Measurements from ENCODE around the gene DNAJC8. TPM values are rescaled to one million over a fixed set of nuclear protein-coding genes. Genes with fewer than 3 reads are reported as not detected.

DNAJC8 gene
- polyA plus RNA-seq, 4 donors, result 62.2 to 96.1 (median 72.3) TPM

- peaks cover 9 to 25% (median 16%) of the 10 kb centered on the region in 3 donors for H3K4me1 ChIP-seq (ENCODE audit: control insufficient read depth in 3 of 3, insufficient read depth in 2 of 3, low read depth in 1 of 3, low read length in 2 of 3)
- no peaks in the 10 kb centered on the region for H3K9me3 ChIP-seq (ENCODE audit: control insufficient read depth in 2 of 2, insufficient read depth in 1 of 2, low read depth in 1 of 2, low read length in 1 of 2)
- FAIRE-seq (peak; percentile 51), DNase-seq (peak; percentile 99)
- H3K27me3 ChIP-seq (ENCODE audit: control insufficient read depth in 3 of 3, insufficient read depth in 3 of 3, low read length in 3 of 3), result no peaks in the 10 kb centered on the region
- 0 to 1% (median 1%) methylated on average over 56 to 76 of the region's 76 CpGs for WGBS, 3 donors
- peaks cover 0 to 4% (median 0%) of the 10 kb centered on the region in 3 donors for H3K36me3 ChIP-seq (ENCODE audit: control insufficient read depth in 3 of 3, insufficient read depth in 2 of 3, low read depth in 1 of 3, low read length in 3 of 3)
- H3K27ac ChIP-seq (ENCODE audit: low read depth in 1 of 3, low read length in 2 of 3), result peak within 1 kb of the TSS; percentile 81 to 92 (median 91)
- peak within 1 kb of the TSS; percentile 79 to 98 (median 97) for H3K4me3 ChIP-seq (ENCODE audit: low read depth in 1 of 3, low read length in 3 of 3)
These were observed 26.6 kb upstream of the DNAJC8 start, which contains the start of gene SESN2 for GRCh38 chr1:28259252-28259933. Gene SESN2 (plus strand): TSS chr1:28259518. CDS start chr1:28259848, 330 bp downstream.

GRCh38 chr1:28258628-28259251 lies 25.9 kb upstream of the DNAJC8 start:
- FAIRE-seq, result no peak
- 5 to 15% (median 10%) methylated on average over 12 of the region's 12 CpGs for WGBS, 3 donors
- peaks cover 9 to 25% (median 16%) of the 10 kb centered on the region in 3 donors for H3K4me1 ChIP-seq (ENCODE audit: control insufficient read depth in 3 of 3, insufficient read depth in 2 of 3, low read depth in 1 of 3, low read length in 2 of 3)

DNA sequence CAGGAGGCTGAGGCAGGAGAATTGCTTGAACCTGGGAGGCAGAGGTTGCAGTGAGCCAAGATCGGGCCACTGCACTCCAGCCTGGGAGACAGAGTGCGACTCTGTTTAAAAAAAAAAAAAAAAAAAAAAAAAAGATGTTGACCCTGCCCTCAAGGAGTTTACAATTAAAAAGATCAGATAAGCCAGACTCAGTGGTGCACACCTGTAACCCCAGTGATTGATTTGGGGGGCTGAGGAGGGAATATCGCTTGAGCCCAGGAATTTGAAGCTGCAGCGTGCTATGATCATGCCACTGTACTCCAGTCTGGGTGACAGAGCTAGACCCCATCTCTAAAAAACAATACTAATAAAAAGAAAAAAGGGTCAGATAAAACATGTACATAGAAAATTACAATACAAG lies 24.9 kb upstream of the DNAJC8 start:
- no peak for DNase-seq
- peaks cover 9 to 15% (median 13%) of the 10 kb centered on the region in 3 donors for H3K4me1 ChIP-seq (ENCODE audit: control insufficient read depth in 3 of 3, insufficient read depth in 2 of 3, low read depth in 1 of 3, low read length in 2 of 3)
- H3K27ac ChIP-seq (ENCODE audit: low read depth in 1 of 3, low read length in 2 of 3), result no peak overlapping the region
- FAIRE-seq, result no peak
- 96 to 98% (median 96%) methylated on average over 4 of the region's 4 CpGs for WGBS, 3 donors
- H3K27me3 ChIP-seq (ENCODE audit: control insufficient read depth in 3 of 3, insufficient read depth in 3 of 3, low read length in 3 of 3), result no peaks in the 10 kb centered on the region
- H3K9me3 ChIP-seq (ENCODE audit: control insufficient read depth in 2 of 2, insufficient read depth in 1 of 2, low read depth in 1 of 2, low read length in 1 of 2), result no peaks in the 10 kb centered on the region
- no peaks in the 10 kb centered on the region for H3K36me3 ChIP-seq (ENCODE audit: control insufficient read depth in 3 of 3, insufficient read depth in 2 of 3, low read depth in 1 of 3, low read length in 3 of 3)
- H3K4me3 ChIP-seq (ENCODE audit: low read depth in 1 of 3, low read length in 3 of 3), result no peak overlapping the region

More at GRCh38 chr1:28258628-28259251, 25.9 kb upstream of the DNAJC8 start:
- Histone ChIP-seq H3K36me3 (ENCODE audit: control insufficient read depth in 3 of 3, insufficient read depth in 2 of 3, low read depth in 1 of 3, low read length in 3 of 3) (peaks cover 0 to 4% (median 0%) of the 10 kb centered on the region in 3 donors), H3K27me3 (ENCODE audit: control insufficient read depth in 3 of 3, insufficient read depth in 3 of 3, low read length in 3 of 3) (no peaks in the 10 kb centered on the region), H3K4me3 (ENCODE audit: low read depth in 1 of 3, low read length in 3 of 3) (peak overlapping the region in 2 of 3 donors; percentile 2 to 30), H3K27ac (ENCODE audit: low read depth in 1 of 3, low read length in 2 of 3) (peak overlapping the region in 1 of 3 donors; percentile 91), H3K9me3 (ENCODE audit: control insufficient read depth in 2 of 2, insufficient read depth in 1 of 2, low read depth in 1 of 2, low read length in 1 of 2) (no peaks in the 10 kb centered on the region)
- no peak for DNase-seq

- H3K4me3 ChIP-seq (ENCODE audit: low read depth in 1 of 3, low read length in 3 of 3), result no peak overlapping the region
- FAIRE-seq (no peak), DNase-seq (peak in 1 of 2 donors; percentile 30)
- H3K36me3 ChIP-seq (ENCODE audit: control insufficient read depth in 3 of 3, insufficient read depth in 2 of 3, low read depth in 1 of 3, low read length in 3 of 3), result no peaks in the 10 kb centered on the region
- H3K9me3 ChIP-seq (ENCODE audit: control insufficient read depth in 2 of 2, insufficient read depth in 1 of 2, low read depth in 1 of 2, low read length in 1 of 2), result no peaks in the 10 kb centered on the region
- H3K27ac ChIP-seq (ENCODE audit: low read depth in 1 of 3, low read length in 2 of 3), result no peak overlapping the region
- H3K4me1 ChIP-seq (ENCODE audit: control insufficient read depth in 3 of 3, insufficient read depth in 2 of 3, low read depth in 1 of 3, low read length in 2 of 3), result peaks cover 8 to 11% (median 9%) of the 10 kb centered on the region in 3 donors
- no peaks in the 10 kb centered on the region for H3K27me3 ChIP-seq (ENCODE audit: control insufficient read depth in 3 of 3, insufficient read depth in 3 of 3, low read length in 3 of 3)
- 63 to 72% (median 65%) methylated on average over 6 of the region's 6 CpGs for WGBS, 3 donors
These were observed 23.5 kb upstream of the DNAJC8 start for GRCh38 chr1:28256197-28256827.

GRCh38 chr1:28249866-28250295 lies 17.1 kb upstream of the DNAJC8 start:
- H3K4me3 ChIP-seq (ENCODE audit: low read depth in 1 of 3, low read length in 3 of 3), result no peak overlapping the region
- no peak for DNase-seq
- FAIRE-seq, result no peak
- H3K27ac ChIP-seq (ENCODE audit: low read depth in 1 of 3, low read length in 2 of 3), result peak overlapping the region in 2 of 3 donors; percentile 80 to 81
- no peaks in the 10 kb centered on the region for H3K9me3 ChIP-seq (ENCODE audit: control insufficient read depth in 2 of 2, insufficient read depth in 1 of 2, low read depth in 1 of 2, low read length in 1 of 2)
- no peaks in the 10 kb centered on the region for H3K36me3 ChIP-seq (ENCODE audit: control insufficient read depth in 3 of 3, insufficient read depth in 2 of 3, low read depth in 1 of 3, low read length in 3 of 3)
- no peaks in the 10 kb centered on the region for H3K27me3 ChIP-seq (ENCODE audit: control insufficient read depth in 3 of 3, insufficient read depth in 3 of 3, low read length in 3 of 3)
- peaks cover 0 to 35% (median 0%) of the 10 kb centered on the region in 3 donors for H3K4me1 ChIP-seq (ENCODE audit: control insufficient read depth in 3 of 3, insufficient read depth in 2 of 3, low read depth in 1 of 3, low read length in 2 of 3)
- 54 to 64% (median 57%) methylated on average over 4 of the region's 4 CpGs for WGBS, 3 donors

DNA sequence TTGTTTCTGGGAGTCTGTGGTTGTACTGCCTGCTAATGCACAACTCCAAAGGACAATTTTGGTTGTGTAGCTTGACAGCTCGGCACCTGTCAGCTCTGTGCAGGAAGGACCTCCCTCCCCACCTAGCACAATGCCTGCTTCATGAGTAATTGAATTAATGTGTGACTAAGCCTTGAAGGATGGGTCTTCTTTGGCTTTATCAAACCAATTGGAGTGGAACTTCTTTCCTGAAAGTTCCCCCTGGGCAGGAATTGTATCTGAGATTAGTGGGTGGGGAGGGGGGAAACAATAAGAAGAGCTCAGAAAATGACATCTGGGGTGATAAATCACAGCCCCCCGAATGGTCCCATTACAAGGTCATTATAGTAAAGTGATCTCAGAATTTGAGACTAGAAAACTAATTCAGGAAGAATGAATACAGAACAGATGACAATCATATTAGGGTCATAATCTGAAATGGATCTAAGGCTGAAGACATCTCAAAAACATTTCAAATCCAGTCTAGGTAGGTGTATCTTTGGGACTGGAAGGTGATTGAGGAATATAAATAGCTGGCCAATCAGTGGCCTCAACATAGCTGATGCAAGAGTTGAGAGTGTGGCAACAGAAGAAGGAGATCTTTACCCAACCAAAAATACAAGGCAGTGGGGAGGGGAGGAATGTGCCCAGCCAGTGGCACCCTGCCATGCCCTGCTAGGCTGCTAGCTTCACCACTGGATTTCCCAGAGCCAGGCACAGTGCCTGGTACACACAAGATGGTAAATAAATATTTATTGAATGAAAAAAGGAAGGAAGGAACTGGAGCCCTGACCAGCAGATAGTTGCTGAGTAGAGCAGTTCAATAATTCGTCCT lies 16.4 kb upstream of the DNAJC8 start:
- Histone ChIP-seq H3K4me1 (ENCODE audit: control insufficient read depth in 3 of 3, insufficient read depth in 2 of 3, low read depth in 1 of 3, low read length in 2 of 3) (peaks cover 0 to 42% (median 3%) of the 10 kb centered on the region in 3 donors), H3K9me3 (ENCODE audit: control insufficient read depth in 2 of 2, insufficient read depth in 1 of 2, low read depth in 1 of 2, low read length in 1 of 2) (no peaks in the 10 kb centered on the region), H3K4me3 (ENCODE audit: low read depth in 1 of 3, low read length in 3 of 3) (peak overlapping the region in 1 of 3 donors; percentile 12), H3K36me3 (ENCODE audit: control insufficient read depth in 3 of 3, insufficient read depth in 2 of 3, low read depth in 1 of 3, low read length in 3 of 3) (no peaks in the 10 kb centered on the region), H3K27ac (ENCODE audit: low read depth in 1 of 3, low read length in 2 of 3) (peak overlapping the region in 2 of 3 donors; percentile 80 to 81), H3K27me3 (ENCODE audit: control insufficient read depth in 3 of 3, insufficient read depth in 3 of 3, low read length in 3 of 3) (no peaks in the 10 kb centered on the region)
- no peak for FAIRE-seq
- WGBS, 3 donors, result 14 to 28% (median 21%) methylated on average over 3 of the region's 3 CpGs
- DNase-seq, result peak; percentile 30 to 50

DNA sequence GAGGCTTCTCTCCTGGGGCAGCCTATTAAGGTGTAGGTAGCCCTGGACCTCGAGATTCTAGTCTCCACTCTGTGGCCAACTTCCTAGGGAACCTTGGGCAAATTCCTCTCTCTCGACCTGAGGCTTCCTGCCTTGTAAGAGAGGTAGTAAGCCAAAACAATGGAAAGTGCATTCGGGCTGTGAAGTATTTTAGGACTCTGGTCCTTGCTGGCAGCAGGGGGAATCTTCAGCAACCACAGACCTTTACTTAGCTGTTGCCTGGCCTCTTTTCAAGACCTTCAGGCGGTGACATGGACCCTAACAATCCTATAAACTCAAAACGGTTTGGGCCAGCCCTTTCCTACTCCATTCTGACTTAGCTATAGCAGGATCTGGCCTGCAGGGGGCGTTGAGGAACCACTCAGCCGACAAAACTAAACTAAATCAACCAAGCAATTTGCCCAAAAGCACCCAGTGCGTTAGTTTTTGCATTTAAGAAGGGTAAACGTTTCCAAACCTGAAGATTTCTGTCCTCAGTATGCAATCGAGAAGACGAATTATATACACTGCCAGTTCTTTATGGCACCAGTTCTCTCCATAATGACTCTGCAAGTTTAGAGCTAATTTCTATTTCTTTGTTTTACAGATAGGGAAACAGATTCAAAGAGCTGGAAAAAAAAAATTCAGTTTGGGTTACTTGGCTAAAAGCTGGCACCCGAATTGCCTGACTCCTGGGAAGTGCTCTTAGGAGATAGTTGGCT lies 15.6 kb upstream of the DNAJC8 start:
- Histone ChIP-seq H3K4me1 (ENCODE audit: control insufficient read depth in 3 of 3, insufficient read depth in 2 of 3, low read depth in 1 of 3, low read length in 2 of 3) (peaks cover 0 to 48% (median 3%) of the 10 kb centered on the region in 3 donors), H3K36me3 (ENCODE audit: control insufficient read depth in 3 of 3, insufficient read depth in 2 of 3, low read depth in 1 of 3, low read length in 3 of 3) (no peaks in the 10 kb centered on the region), H3K27me3 (ENCODE audit: control insufficient read depth in 3 of 3, insufficient read depth in 3 of 3, low read length in 3 of 3) (no peaks in the 10 kb centered on the region), H3K27ac (ENCODE audit: low read depth in 1 of 3, low read length in 2 of 3) (peak overlapping the region; percentile 72 to 81 (median 73)), H3K4me3 (ENCODE audit: low read depth in 1 of 3, low read length in 3 of 3) (peak overlapping the region in 1 of 3 donors; percentile 12), H3K9me3 (ENCODE audit: control insufficient read depth in 2 of 2, insufficient read depth in 1 of 2, low read depth in 1 of 2, low read length in 1 of 2) (no peaks in the 10 kb centered on the region)
- no peak for FAIRE-seq
- peak; percentile 83 to 86 for DNase-seq
- 3 to 5% (median 4%) methylated on average over 12 of the region's 12 CpGs for WGBS, 3 donors

Measured in small intestine (tissue), 7 donors.